Left kidney (tissue), 2 donors: ENCODE results near the gene MYO1D. TPM values are rescaled to one million over a fixed set of nuclear protein-coding genes. Genes with fewer than 3 reads are reported as not detected.
A peak's percentile ranks its signal among the peaks of the same experiment; 100 is the strongest.
"Not testable (repeated sequence)": the region's sequence is repeated elsewhere in the genome, so short reads cannot be mapped to it uniquely, and the experiment has no call there.

Experiments used
- DNase-seq: peaks from one replicate; pipeline ENCODE4 v3.0.0-alpha.2; 2013
- polyA plus RNA-seq: library from polyadenylated mRNA; unstranded; fragments of 120-200 nt; gene quantifications from one replicate; pipeline ENCODE4 v1.2.1, GENCODE V29; 2013; ENCODE audit not compliant: insufficient read length

The MYO1D gene
- polyA plus RNA-seq, 1 donor = 27.1 TPM

- no peak for DNase-seq
Observed at GRCh38 chr17:32899236-32900013, 22.5 kb upstream of the MYO1D start.

GRCh38 chr17:32896647-32897258, 19.8 kb upstream of the MYO1D start:
- no peak for DNase-seq

- DNase-seq = no peak
Observed at GRCh38 chr17:32894245-32894644, 17.3 kb upstream of the MYO1D start.

- DNase-seq = not testable (repeated sequence)
Observed at GRCh38 chr17:32887410-32887809, 10.5 kb upstream of the MYO1D start.

GRCh38 chr17:32886951-32887350, 10.0 kb upstream of the MYO1D start:
- not testable (repeated sequence) for DNase-seq

- no peak for DNase-seq
Observed at GRCh38 chr17:32882734-32883133, 5.8 kb upstream of the MYO1D start.

GRCh38 chr17:32882029-32882428, 5.1 kb upstream of the MYO1D start:
- no peak for DNase-seq

- no peak for DNase-seq
Observed at GRCh38 chr17:32880671-32881453, 3.9 kb upstream of the MYO1D start.

- DNase-seq = no peak
Observed at GRCh38 chr17:32879134-32879533, 2.2 kb upstream of the MYO1D start.

- DNase-seq = no peak
Observed at GRCh38 chr17:32878211-32878610, 1.3 kb upstream of the MYO1D start.

- peak; percentile 90 for DNase-seq
Observed at GRCh38 chr17:32877164-32877764, 340 bp upstream of the MYO1D start.

- DNase-seq = peak; percentile 44
Observed at GRCh38 chr17:32875923-32876416, 954 bp downstream of the MYO1D start.

- DNase-seq = no peak
Observed at GRCh38 chr17:32875230-32875917, 1.6 kb downstream of the MYO1D start.

GRCh38 chr17:32873114-32873513, 3.8 kb downstream of the MYO1D start:
- no peak for DNase-seq

GRCh38 chr17:32871746-32872145, 5.2 kb downstream of the MYO1D start:
- DNase-seq = no peak

- DNase-seq = no peak
Observed at GRCh38 chr17:32870969-32871368, 6.0 kb downstream of the MYO1D start.

GRCh38 chr17:32870027-32870670, 6.8 kb downstream of the MYO1D start:
- no peak for DNase-seq

GRCh38 chr17:32869345-32870026, 7.4 kb downstream of the MYO1D start:
- DNase-seq = no peak

- DNase-seq = no peak
Observed at GRCh38 chr17:32865141-32865540, 11.8 kb downstream of the MYO1D start.

GRCh38 chr17:32863559-32863958, 13.4 kb downstream of the MYO1D start:
- no peak for DNase-seq

GRCh38 chr17:32862940-32863339, 14.0 kb downstream of the MYO1D start:
- DNase-seq = no peak
